ENCODE measurements around the gene GEMIN4. TPM values are rescaled to one million over a fixed set of nuclear protein-coding genes. Genes with fewer than 3 reads are reported as not detected.

Gene GEMIN4
- total and polyA plus RNA-seq, 2 of the 8 experiments (the other 6 are each of a cell fraction or from before 2014, with no cell fraction given), result 32.1 to 51.9 TPM

DNA sequence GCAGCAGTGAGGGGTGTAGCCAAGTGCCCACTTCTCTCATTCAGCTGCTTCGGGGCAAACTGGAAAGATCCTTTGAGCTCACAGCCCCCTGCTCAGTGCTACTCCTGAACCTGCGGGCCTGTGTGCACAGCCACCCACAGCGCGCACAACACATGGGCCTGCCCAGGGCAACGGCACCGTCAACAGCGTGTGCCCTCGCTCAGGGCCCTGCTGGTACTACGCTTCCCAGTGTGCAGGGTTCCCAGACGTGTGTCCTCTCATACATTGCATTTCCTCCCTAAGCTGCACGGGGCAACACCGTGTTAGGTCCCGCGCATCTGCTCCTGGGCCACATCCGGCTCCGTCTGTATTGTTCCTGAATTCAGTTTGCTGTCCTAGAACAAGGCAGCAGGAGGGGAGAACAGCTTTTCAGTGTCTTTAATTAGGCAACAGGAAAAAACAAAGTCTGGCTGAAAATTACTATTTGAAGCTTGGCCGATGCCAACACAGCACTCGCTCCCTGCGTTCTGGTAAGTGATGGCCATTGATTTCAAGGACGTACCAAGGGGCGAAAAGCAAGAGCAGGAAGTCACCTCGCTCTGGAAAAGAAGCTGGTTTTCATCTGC is 45.3 kb upstream of the GEMIN4 start:
- WGBS, 2 experiments (ENCODE audit: extremely low coverage in 1 of 2, insufficient coverage in 1 of 2, insufficient read length in 1 of 2, insufficient replicate concordance in 2 of 2, low coverage in 1 of 2, low lambda C conversion rate in 2 of 2, missing lambda C conversion rate in 1 of 2), result 88% methylated on average over 22 of the region's 22 CpGs; no CpG with 5 or more reads in 1 of the 2 experiments
- H2BK120ac ChIP-seq (replicated peaks; ENCODE audit: low read depth, low read length), result no peak overlapping the region
- CTCF ChIA-PET (ENCODE audit: partially characterized antibody), result interaction anchor here (0.6 to 17.5 kb wide), 8 partner anchors 12 to 201 kb away, joined by 3 to 258 read pairs (median 4); partner anchors contain the start of genes NXN and TIMM22
- POLR2A ChIA-PET (ENCODE audit: partially characterized antibody), result interaction anchor here (1.0 to 3.1 kb wide), 6 partner anchors 9 to 184 kb away, joined by 3 to 9 read pairs (median 3); no protein-coding TSS in a partner anchor
- H4K8ac ChIP-seq (ENCODE audit: extremely low read depth, insufficient read depth, low read length), result no peak overlapping the region
- no peak for DNase-seq (ENCODE audit: low read depth in 1 of 2, low spot score in 2 of 2)
- H3K4me2 ChIP-seq (ENCODE audit: insufficient read depth in 1 of 2, low read depth in 2 of 2, low read length in 2 of 2), result no peak overlapping the region
- no peak overlapping the region for H3K18ac ChIP-seq (ENCODE audit: extremely low read depth, low read length)
- H3K36me3 ChIP-seq (ENCODE audit: control insufficient read depth in 2 of 4, insufficient read depth in 4 of 4, low read length in 3 of 4), result peaks cover 0 to 6% (median 2%) of the 10 kb centered on the region in 4 experiments; a peak in 4 of 8 replicates
- no peaks in the 10 kb centered on the region for H3K27me3 ChIP-seq (replicated peaks in 1 of 4; ENCODE audit: control insufficient read depth in 3 of 4, extremely low read depth in 1 of 4, insufficient read depth in 3 of 4, low read length in 3 of 4)
- no peaks in the 10 kb centered on the region for H3K9me3 ChIP-seq (ENCODE audit: insufficient read depth in 2 of 2, low read depth in 1 of 2, low read length in 1 of 2)
- no peak overlapping the region for H2AK5ac ChIP-seq (ENCODE audit: low read depth, low read length)
- H3K79me1 ChIP-seq (ENCODE audit: low read depth, low read length), result no peaks in the 10 kb centered on the region; the same call in 1 of the 2 replicates
- no peak overlapping the region for H2AFZ ChIP-seq (ENCODE audit: low read length)
- H2BK20ac ChIP-seq (ENCODE audit: low read length), result no peak overlapping the region
- TF ChIP-seq RXRA (IDR thresholded peaks at IDR 0.05; ENCODE audit: insufficient read depth, low read depth, low read length), result no peak
- TF ChIP-seq GTF2F1 (IDR thresholded peaks at IDR 0.05; ENCODE audit: borderline replicate concordance, low read depth, low read length), result no peak
- no peak overlapping the region; the same call in 1 of the 2 replicates for H2BK12ac ChIP-seq (ENCODE audit: low read depth, low read length)
- H3K4ac ChIP-seq (replicated peaks; ENCODE audit: insufficient read length, low read depth, low read length), result no peak overlapping the region
- peaks cover 0 to 5% (median 0%) of the 10 kb centered on the region in 4 experiments; a peak in 3 of 7 replicates for H3K4me1 ChIP-seq (replicated peaks in 1 of 4; ENCODE audit: control insufficient read depth in 3 of 4, insufficient read depth in 4 of 4, low read length in 3 of 4)
- H3K14ac ChIP-seq (ENCODE audit: insufficient read length), result no peak overlapping the region
- H3K9ac ChIP-seq (replicated peaks in 1 of 4; ENCODE audit: extremely low read depth in 1 of 4, low read depth in 3 of 4, low read length in 3 of 4), result no peak overlapping the region; a peak in 1 of 7 replicates
- FAIRE-seq, result no peak
- no peak overlapping the region for H2BK5ac ChIP-seq (ENCODE audit: low read depth, low read length)
- no peak overlapping the region for H3K23ac ChIP-seq (ENCODE audit: insufficient read length)
- H3K79me2 ChIP-seq (ENCODE audit: control insufficient read depth in 1 of 2, insufficient read depth in 2 of 2, low read length in 2 of 2), result no peaks in the 10 kb centered on the region
- no peak overlapping the region for H2BK15ac ChIP-seq (ENCODE audit: low read length)
- H3K4me3 ChIP-seq (ENCODE audit: extremely low read depth in 1 of 4, insufficient read depth in 2 of 4, low read depth in 3 of 4, low read length in 4 of 4), result no peak overlapping the region
- no peak overlapping the region for H4K5ac ChIP-seq (ENCODE audit: insufficient read length, low read depth, low read length)
- no peak overlapping the region for H4K91ac ChIP-seq (replicated peaks; ENCODE audit: insufficient read length, low read length)
- no peaks in the 10 kb centered on the region for H3K23me2 ChIP-seq (ENCODE audit: low read depth, low read length)
- no peak overlapping the region for H3K27ac ChIP-seq (ENCODE audit: low read depth, low read length)
- H4K20me1 ChIP-seq (replicated peaks in 1 of 2; ENCODE audit: control insufficient read depth in 1 of 2, insufficient read depth in 2 of 2, low read length in 2 of 2), result peaks cover 3% of the 10 kb centered on the region in 2 experiments
- H3K56ac ChIP-seq (replicated peaks; ENCODE audit: insufficient read length, low read depth, low read length), result no peak overlapping the region
